MM.1S (cell line): ENCODE data around the gene OR9Q1.

Experiments
- DNase-seq: peaks from one replicate; pipeline ENCODE4 v3.0.0-alpha.2; 2015
- H2AFZ ChIP-seq: fragments of 300-600 bp; sonication (generic); 2 replicates; pipeline ENCODE4 v1.6.0; 2016; ENCODE audit warnings: antibody characterized with exemption, low read length
- H3F3A ChIP-seq: fragments of 300-600 bp; sonication (generic); 2 replicates; pipeline ENCODE4 v1.6.1; 2016; ENCODE audit warnings: mild to moderate bottlenecking, antibody characterized with exemption, low read length, moderate library complexity, mixed read lengths; ENCODE audit not compliant: insufficient read depth
- H3K27ac ChIP-seq: fragments of 300-600 bp; sonication (generic); 2 replicates; pipeline ENCODE4 v1.5.1; 2016; ENCODE audit warnings: mild to moderate bottlenecking, low read length
- H3K27me3 ChIP-seq: fragments of 300-600 bp; sonication (generic); replicated peaks from 2 replicates; pipeline ENCODE4 v1.6.0; 2016; ENCODE audit warnings: low read length; ENCODE audit not compliant: insufficient read depth
- H3K36me3 ChIP-seq: fragments of 300-600 bp; sonication (generic); replicated peaks from 2 replicates; pipeline ENCODE4 v1.6.1; 2016; ENCODE audit warnings: mild to moderate bottlenecking, low read length, mixed read lengths; ENCODE audit not compliant: insufficient read depth
- H3K4me1 ChIP-seq: fragments of 300-600 bp; sonication (generic); 2 replicates; pipeline ENCODE4 v1.6.1; 2016; ENCODE audit warnings: low read length, mixed read lengths
- H3K4me2 ChIP-seq: fragments of 300-600 bp; sonication (generic); 2 replicates; pipeline ENCODE4 v1.6.0; 2016; ENCODE audit warnings: low read depth, low read length
- H3K4me3 ChIP-seq: fragments of 300-600 bp; sonication (generic); 2 replicates; pipeline ENCODE4 v1.5.1; 2016; ENCODE audit warnings: low read length, mixed read lengths
- H3K79me2 ChIP-seq: fragments of 300-600 bp; sonication (generic); 2 replicates; pipeline ENCODE4 v1.6.1; 2016; ENCODE audit warnings: mixed run types, low read length, mixed read lengths
- H3K9ac ChIP-seq: fragments of 300-600 bp; sonication (generic); 2 replicates; pipeline ENCODE4 v1.6.1; 2016; ENCODE audit warnings: low read length, mixed read lengths
- H3K9me2 ChIP-seq: fragments of 300-600 bp; sonication (generic); replicated peaks from 2 replicates; pipeline ENCODE4 v1.6.1; 2016; ENCODE audit warnings: mild to moderate bottlenecking, low read length, mixed read lengths; ENCODE audit not compliant: insufficient read depth
- H3K9me3 ChIP-seq: fragments of 300-600 bp; sonication (generic); replicated peaks from 2 replicates; pipeline ENCODE4 v1.6.1; 2016; ENCODE audit warnings: mild to moderate bottlenecking, low read length, mixed read lengths; ENCODE audit not compliant: insufficient read depth
- H4K20me1 ChIP-seq: fragments of 300-600 bp; sonication (generic); 2 replicates; pipeline ENCODE4 v1.6.1; 2016; ENCODE audit warnings: mild to moderate bottlenecking, low read length, moderate library complexity, mixed read lengths; ENCODE audit not compliant: insufficient read depth
- CTCF ChIP-seq: fragments of 300-600 bp; sonication (generic); IDR thresholded peaks from 2 replicates; pipeline ENCODE4 v1.5.1; 2016; ENCODE audit warnings: antibody characterized with exemption, low read length, mixed read lengths
- EZH2 ChIP-seq: fragments of 300-600 bp; sonication (generic); optimal IDR thresholded peaks from 2 replicates; pipeline ENCODE3; 2017; ENCODE audit warnings: low read depth, mild to moderate bottlenecking, antibody characterized with exemption, low read length, mixed read lengths
- EZH2phosphoT487 ChIP-seq: fragments of 300-600 bp; sonication (generic); IDR thresholded peaks from 2 replicates; pipeline ENCODE4 v1.6.1; 2018; ENCODE audit warnings: antibody characterized with exemption, low read length

OR9Q1 gene

GRCh38 chr11:58142761-58143160, 119.1 kb downstream of the OR9Q1 start:
- Histone ChIP-seq H3K4me1 (no peaks in the 10 kb centered on the region), H3K36me3 (no peaks in the 10 kb centered on the region), H3K27me3 (no peaks in the 10 kb centered on the region), H3K27ac (no peak overlapping the region), H3K9ac (no peak overlapping the region), H3K4me3 (no peak overlapping the region), H3K9me2 (no peaks in the 10 kb centered on the region), H3K4me2 (no peak overlapping the region), H3F3A (no peaks in the 10 kb centered on the region), H3K79me2 (no peaks in the 10 kb centered on the region), H2AFZ (no peak overlapping the region), H4K20me1 (no peaks in the 10 kb centered on the region), H3K9me3 (no peaks in the 10 kb centered on the region)
- no peak for DNase-seq
- TF ChIP-seq EZH2 (no peak), CTCF (no peak), EZH2phosphoT487 (no peak)

GRCh38 chr11:58152781-58153180, 129.1 kb downstream of the OR9Q1 start:
- no peak for DNase-seq
- Histone ChIP-seq H3K27me3 (no peaks in the 10 kb centered on the region), H3K36me3 (no peaks in the 10 kb centered on the region), H2AFZ (no peak overlapping the region), H3F3A (no peaks in the 10 kb centered on the region), H3K9me3 (no peaks in the 10 kb centered on the region), H3K4me3 (no peak overlapping the region), H4K20me1 (no peaks in the 10 kb centered on the region), H3K27ac (no peak overlapping the region), H3K4me2 (no peak overlapping the region), H3K9ac (no peak overlapping the region), H3K9me2 (no peaks in the 10 kb centered on the region), H3K4me1 (no peaks in the 10 kb centered on the region), H3K79me2 (no peaks in the 10 kb centered on the region)
- TF ChIP-seq CTCF (no peak), EZH2 (no peak), EZH2phosphoT487 (no peak)

- Histone ChIP-seq H3K9ac (no peak overlapping the region), H3K27ac (no peak overlapping the region), H3K9me2 (no peaks in the 10 kb centered on the region), H3K4me2 (no peak overlapping the region), H3K27me3 (no peaks in the 10 kb centered on the region), H3K9me3 (no peaks in the 10 kb centered on the region), H3K4me1 (no peaks in the 10 kb centered on the region), H3K4me3 (no peak overlapping the region), H3K79me2 (no peaks in the 10 kb centered on the region), H4K20me1 (no peaks in the 10 kb centered on the region), H3K36me3 (no peaks in the 10 kb centered on the region), H3F3A (no peaks in the 10 kb centered on the region), H2AFZ (no peak overlapping the region)
- no peak for TF ChIP-seq CTCF
- no peak for DNase-seq
These were observed 140.7 kb downstream of the OR9Q1 start for GRCh38 chr11:58164389-58164788.

GRCh38 chr11:58164990-58165389, 141.3 kb downstream of the OR9Q1 start:
- Histone ChIP-seq H3K27ac (no peak overlapping the region), H3K36me3 (no peaks in the 10 kb centered on the region), H3K27me3 (no peaks in the 10 kb centered on the region), H3K4me1 (no peaks in the 10 kb centered on the region), H3K4me2 (no peak overlapping the region), H3F3A (no peaks in the 10 kb centered on the region), H3K4me3 (no peak overlapping the region), H3K9me3 (no peaks in the 10 kb centered on the region), H3K79me2 (no peaks in the 10 kb centered on the region), H3K9me2 (no peaks in the 10 kb centered on the region), H3K9ac (no peak overlapping the region), H2AFZ (no peak overlapping the region), H4K20me1 (no peaks in the 10 kb centered on the region)
- DNase-seq, result no peak
- no peak for TF ChIP-seq EZH2
- TF ChIP-seq EZH2phosphoT487, result no peak
